GM23338 (cell line): ENCODE data around the gene GEN1. TPM values are rescaled to one million over a fixed set of nuclear protein-coding genes. Genes with fewer than 3 reads are reported as not detected.

ENCODE experiments used
- EZH2phosphoT487 ChIP-seq: fragments of 200-600 bp; sonication (generic); IDR thresholded peaks from one replicate; pipeline ENCODE4 v1.8.1; 2018; ENCODE audit warnings: antibody characterized with exemption; ENCODE audit not compliant: unreplicated experiment
- NANOG ChIP-seq: IDR thresholded peaks from 2 replicates; pipeline ENCODE4 v1.6.1; 2016; ENCODE audit warnings: antibody characterized with exemption, borderline replicate concordance
- POLR2AphosphoS5 ChIP-seq: IDR thresholded peaks from 2 replicates; pipeline ENCODE4 v1.6.1; 2016; ENCODE audit warnings: antibody characterized with exemption, low read depth
- ZNF331 ChIP-seq: fragments of 250-450 bp; sonication (Bioruptor Pico); IDR thresholded peaks from 2 replicates; pipeline ENCODE4 v1.5.0; 2020; ENCODE audit warnings: low read depth, mild to moderate bottlenecking, moderate library complexity
- polyA plus RNA-seq: library from polyadenylated mRNA; unstranded; fragments of >200 nt; fragmentation: Nextera tagmentation; extraction: Ambion mirVana; gene quantifications from 2 replicates; pipeline ENCODE4 v1.2.1, GENCODE V29; 2016
- total RNA-seq: library from RNA; depleted of rRNA; stranded (reverse); fragments of >200 nt; shearing (Covaris generic); gene quantifications from 2 replicates; pipeline ENCODE4 v1.2.3, GENCODE V29; 2014
- TF ChIP-seq, protein P1 (sequence below): fragments of 250-450 bp; sonication (Bioruptor Pico); IDR thresholded peaks from 2 replicates; pipeline ENCODE4 v1.5.0; 2020; ENCODE audit warnings: mild to moderate bottlenecking, moderate library complexity
- TF ChIP-seq, protein P2 (sequence below): IDR thresholded peaks from 2 replicates; pipeline ENCODE4 v1.6.1; 2016; ENCODE audit warnings: antibody characterized with exemption
- TF ChIP-seq, protein P3 (sequence below), 2 experiments: fragments of 200-600 bp in 1 of 2; sonication (generic) in 1 of 2; conservative IDR thresholded peaks; 2 replicates each; pipeline versions ENCODE4 v1.5.1 to v1.6.1; 2016 to 2017; ENCODE audit warnings: antibody characterized with exemption in 2 of 2, low read depth in 2 of 2, mild to moderate bottlenecking in 2 of 2, moderate library complexity in 1 of 2

The GEN1 gene
- total and polyA plus RNA-seq, 2 experiments from 2014 or later = 14.2 to 43.3 TPM

DNA sequence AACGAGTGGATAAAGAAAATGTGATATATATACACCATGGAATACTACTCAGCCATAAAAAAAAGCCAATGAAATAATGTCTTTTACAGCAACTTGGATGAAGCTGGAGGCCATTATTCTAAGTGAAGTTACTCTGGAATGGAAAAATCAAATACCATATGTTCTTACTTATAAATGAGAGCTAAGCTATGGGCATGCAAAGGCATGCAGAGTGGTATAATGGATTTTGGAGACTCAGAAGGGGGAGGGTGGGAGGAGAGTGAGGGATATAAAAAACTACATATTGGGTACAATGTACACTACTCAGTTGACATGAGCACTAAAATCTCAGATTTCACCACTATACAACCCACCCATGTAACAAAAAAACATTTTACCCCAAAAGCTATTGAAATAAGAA, 60.7 kb downstream of the GEN1 start (continued):
- TF ChIP-seq, protein P1, sequence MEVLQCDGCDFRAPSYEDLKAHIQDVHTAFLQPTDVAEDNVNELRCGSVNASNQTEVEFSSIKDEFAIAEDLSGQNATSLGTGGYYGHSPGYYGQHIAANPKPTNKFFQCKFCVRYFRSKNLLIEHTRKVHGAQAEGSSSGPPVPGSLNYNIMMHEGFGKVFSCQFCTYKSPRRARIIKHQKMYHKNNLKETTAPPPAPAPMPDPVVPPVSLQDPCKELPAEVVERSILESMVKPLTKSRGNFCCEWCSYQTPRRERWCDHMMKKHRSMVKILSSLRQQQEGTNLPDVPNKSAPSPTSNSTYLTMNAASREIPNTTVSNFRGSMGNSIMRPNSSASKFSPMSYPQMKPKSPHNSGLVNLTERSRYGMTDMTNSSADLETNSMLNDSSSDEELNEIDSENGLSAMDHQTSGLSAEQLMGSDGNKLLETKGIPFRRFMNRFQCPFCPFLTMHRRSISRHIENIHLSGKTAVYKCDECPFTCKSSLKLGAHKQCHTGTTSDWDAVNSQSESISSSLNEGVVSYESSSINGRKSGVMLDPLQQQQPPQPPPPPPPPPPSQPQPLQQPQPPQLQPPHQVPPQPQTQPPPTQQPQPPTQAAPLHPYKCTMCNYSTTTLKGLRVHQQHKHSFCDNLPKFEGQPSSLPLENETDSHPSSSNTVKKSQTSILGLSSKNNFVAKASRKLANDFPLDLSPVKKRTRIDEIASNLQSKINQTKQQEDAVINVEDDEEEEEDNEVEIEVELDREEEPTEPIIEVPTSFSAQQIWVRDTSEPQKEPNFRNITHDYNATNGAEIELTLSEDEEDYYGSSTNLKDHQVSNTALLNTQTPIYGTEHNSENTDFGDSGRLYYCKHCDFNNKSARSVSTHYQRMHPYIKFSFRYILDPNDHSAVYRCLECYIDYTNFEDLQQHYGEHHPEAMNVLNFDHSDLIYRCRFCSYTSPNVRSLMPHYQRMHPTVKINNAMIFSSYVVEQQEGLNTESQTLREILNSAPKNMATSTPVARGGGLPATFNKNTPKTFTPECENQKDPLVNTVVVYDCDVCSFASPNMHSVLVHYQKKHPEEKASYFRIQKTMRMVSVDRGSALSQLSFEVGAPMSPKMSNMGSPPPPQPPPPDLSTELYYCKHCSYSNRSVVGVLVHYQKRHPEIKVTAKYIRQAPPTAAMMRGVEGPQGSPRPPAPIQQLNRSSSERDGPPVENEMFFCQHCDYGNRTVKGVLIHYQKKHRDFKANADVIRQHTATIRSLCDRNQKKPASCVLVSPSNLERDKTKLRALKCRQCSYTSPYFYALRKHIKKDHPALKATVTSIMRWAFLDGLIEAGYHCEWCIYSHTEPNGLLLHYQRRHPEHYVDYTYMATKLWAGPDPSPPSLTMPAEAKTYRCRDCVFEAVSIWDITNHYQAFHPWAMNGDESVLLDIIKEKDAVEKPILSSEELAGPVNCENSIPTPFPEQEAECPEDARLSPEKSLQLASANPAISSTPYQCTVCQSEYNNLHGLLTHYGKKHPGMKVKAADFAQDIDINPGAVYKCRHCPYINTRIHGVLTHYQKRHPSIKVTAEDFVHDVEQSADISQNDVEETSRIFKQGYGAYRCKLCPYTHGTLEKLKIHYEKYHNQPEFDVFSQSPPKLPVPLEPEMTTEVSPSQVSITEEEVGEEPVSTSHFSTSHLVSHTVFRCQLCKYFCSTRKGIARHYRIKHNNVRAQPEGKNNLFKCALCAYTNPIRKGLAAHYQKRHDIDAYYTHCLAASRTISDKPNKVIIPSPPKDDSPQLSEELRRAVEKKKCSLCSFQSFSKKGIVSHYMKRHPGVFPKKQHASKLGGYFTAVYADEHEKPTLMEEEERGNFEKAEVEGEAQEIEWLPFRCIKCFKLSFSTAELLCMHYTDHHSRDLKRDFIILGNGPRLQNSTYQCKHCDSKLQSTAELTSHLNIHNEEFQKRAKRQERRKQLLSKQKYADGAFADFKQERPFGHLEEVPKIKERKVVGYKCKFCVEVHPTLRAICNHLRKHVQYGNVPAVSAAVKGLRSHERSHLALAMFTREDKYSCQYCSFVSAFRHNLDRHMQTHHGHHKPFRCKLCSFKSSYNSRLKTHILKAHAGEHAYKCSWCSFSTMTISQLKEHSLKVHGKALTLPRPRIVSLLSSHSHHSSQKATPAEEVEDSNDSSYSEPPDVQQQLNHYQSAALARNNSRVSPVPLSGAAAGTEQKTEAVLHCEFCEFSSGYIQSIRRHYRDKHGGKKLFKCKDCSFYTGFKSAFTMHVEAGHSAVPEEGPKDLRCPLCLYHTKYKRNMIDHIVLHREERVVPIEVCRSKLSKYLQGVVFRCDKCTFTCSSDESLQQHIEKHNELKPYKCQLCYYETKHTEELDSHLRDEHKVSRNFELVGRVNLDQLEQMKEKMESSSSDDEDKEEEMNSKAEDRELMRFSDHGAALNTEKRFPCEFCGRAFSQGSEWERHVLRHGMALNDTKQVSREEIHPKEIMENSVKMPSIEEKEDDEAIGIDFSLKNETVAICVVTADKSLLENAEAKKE (CRISPR knock-in tag) = no peak
- TF ChIP-seq, protein P2, sequence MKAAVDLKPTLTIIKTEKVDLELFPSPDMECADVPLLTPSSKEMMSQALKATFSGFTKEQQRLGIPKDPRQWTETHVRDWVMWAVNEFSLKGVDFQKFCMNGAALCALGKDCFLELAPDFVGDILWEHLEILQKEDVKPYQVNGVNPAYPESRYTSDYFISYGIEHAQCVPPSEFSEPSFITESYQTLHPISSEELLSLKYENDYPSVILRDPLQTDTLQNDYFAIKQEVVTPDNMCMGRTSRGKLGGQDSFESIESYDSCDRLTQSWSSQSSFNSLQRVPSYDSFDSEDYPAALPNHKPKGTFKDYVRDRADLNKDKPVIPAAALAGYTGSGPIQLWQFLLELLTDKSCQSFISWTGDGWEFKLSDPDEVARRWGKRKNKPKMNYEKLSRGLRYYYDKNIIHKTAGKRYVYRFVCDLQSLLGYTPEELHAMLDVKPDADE = no peak
- no peak for TF ChIP-seq EZH2phosphoT487
- TF ChIP-seq, protein P3, sequence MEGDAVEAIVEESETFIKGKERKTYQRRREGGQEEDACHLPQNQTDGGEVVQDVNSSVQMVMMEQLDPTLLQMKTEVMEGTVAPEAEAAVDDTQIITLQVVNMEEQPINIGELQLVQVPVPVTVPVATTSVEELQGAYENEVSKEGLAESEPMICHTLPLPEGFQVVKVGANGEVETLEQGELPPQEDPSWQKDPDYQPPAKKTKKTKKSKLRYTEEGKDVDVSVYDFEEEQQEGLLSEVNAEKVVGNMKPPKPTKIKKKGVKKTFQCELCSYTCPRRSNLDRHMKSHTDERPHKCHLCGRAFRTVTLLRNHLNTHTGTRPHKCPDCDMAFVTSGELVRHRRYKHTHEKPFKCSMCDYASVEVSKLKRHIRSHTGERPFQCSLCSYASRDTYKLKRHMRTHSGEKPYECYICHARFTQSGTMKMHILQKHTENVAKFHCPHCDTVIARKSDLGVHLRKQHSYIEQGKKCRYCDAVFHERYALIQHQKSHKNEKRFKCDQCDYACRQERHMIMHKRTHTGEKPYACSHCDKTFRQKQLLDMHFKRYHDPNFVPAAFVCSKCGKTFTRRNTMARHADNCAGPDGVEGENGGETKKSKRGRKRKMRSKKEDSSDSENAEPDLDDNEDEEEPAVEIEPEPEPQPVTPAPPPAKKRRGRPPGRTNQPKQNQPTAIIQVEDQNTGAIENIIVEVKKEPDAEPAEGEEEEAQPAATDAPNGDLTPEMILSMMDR (conservative IDR thresholded peaks at IDR 0.05; ENCODE audit: low read depth in 2 of 2) = no peak
- no peak for TF ChIP-seq POLR2AphosphoS5
- no peak for TF ChIP-seq NANOG
- TF ChIP-seq ZNF331 (CRISPR knock-in tag) = no peak
